Measurements from ENCODE around the gene CAMK2A.

The CAMK2A gene

GRCh38 chr5:150208187-150209098, 81.1 kb downstream of the CAMK2A start:
- no peak for DNase-seq

- DNase-seq, result no peak
These were observed 82.8 kb downstream of the CAMK2A start for GRCh38 chr5:150206779-150207115.

GRCh38 chr5:150206098-150206778, 83.3 kb downstream of the CAMK2A start:
- no peak for DNase-seq

GRCh38 chr5:150204590-150204960, 85.0 kb downstream of the CAMK2A start:
- DNase-seq, result no peak

GRCh38 chr5:150203832-150204589, 85.6 kb downstream of the CAMK2A start:
- no peak for DNase-seq

- DNase-seq, result no peak
These were observed 87.1 kb downstream of the CAMK2A start for GRCh38 chr5:150202501-150202900.

- DNase-seq, result no peak
These were observed 92.1 kb downstream of the CAMK2A start for GRCh38 chr5:150197476-150197875.

- DNase-seq, result no peak
These were observed 92.6 kb downstream of the CAMK2A start for GRCh38 chr5:150196986-150197385.

GRCh38 chr5:150196514-150196913, 93.1 kb downstream of the CAMK2A start:
- no peak for DNase-seq

GRCh38 chr5:150195736-150196485, 93.7 kb downstream of the CAMK2A start:
- DNase-seq, result no peak

- no peak for DNase-seq
These were observed 97.1 kb downstream of the CAMK2A start for GRCh38 chr5:150192462-150192861.

- DNase-seq, result no peak
These were observed 98.6 kb downstream of the CAMK2A start for GRCh38 chr5:150190987-150191386.

GRCh38 chr5:150190503-150190979, 99.0 kb downstream of the CAMK2A start:
- no peak for DNase-seq

- DNase-seq, result no peak
These were observed 99.7 kb downstream of the CAMK2A start, which contains the start of gene SLC6A7 for GRCh38 chr5:150189728-150190502. Gene SLC6A7, plus strand, starts transcription at chr5:150190062. Its CDS starts 266 bp downstream, at chr5:150190328.

GRCh38 chr5:150189326-150189725, 100.2 kb downstream of the CAMK2A start:
- DNase-seq, result no peak

GRCh38 chr5:150188146-150188842, 101.3 kb downstream of the CAMK2A start:
- DNase-seq, result no peak

- no peak for DNase-seq
These were observed 102.7 kb downstream of the CAMK2A start for GRCh38 chr5:150186897-150187296.

- DNase-seq, result no peak
These were observed 103.4 kb downstream of the CAMK2A start for GRCh38 chr5:150186137-150186536.

GRCh38 chr5:150184990-150185912, 104.3 kb downstream of the CAMK2A start:
- DNase-seq, result no peak

- no peak for DNase-seq
These were observed 105.6 kb downstream of the CAMK2A start for GRCh38 chr5:150184006-150184405.
